Activated CD8-positive, alpha-beta T cell treated with anti-CD3 and anti-CD28 coated beads, Interleukin-2, amount 10 ng/mL, durations not matched to agents 7 days and 5 days (primary cell): Measurements from ENCODE around the gene MARCKSL1. TPM values are rescaled to one million over a fixed set of nuclear protein-coding genes. Genes with fewer than 3 reads are reported as not detected.

ENCODE experiments used
- ATAC-seq: fragments of 150-1000 bp; cut with Tn5 transposase; one replicate; pipeline ENCODE4 v1.10.0; 2021; ENCODE audit warnings: moderate library complexity
- CTCF ChIA-PET: fragments of 350-600 bp; sonication (Branson Sonifier 250); formaldehyde crosslinking; loops from one replicate; lab custom pipeline; 2021; ENCODE audit warnings: antibody characterized with exemption; lab: Charles Lee
- POLR2A ChIA-PET: fragments of 350-600 bp; sonication (Branson Sonifier 250); formaldehyde crosslinking; loops from one replicate; lab custom pipeline; 2021; ENCODE audit warnings: antibody characterized with exemption; lab: Charles Lee
- DNase-seq: peaks from one replicate; pipeline ENCODE4 v3.0.0-alpha.2; 2020
- H3K27ac Mint-ChIP-seq: one replicate; pipeline ENCODE4 v1.8.0; 2021; ENCODE audit warnings: mild to moderate bottlenecking, mixed read lengths
- H3K27me3 Mint-ChIP-seq: one replicate; pipeline ENCODE4 v1.8.0; 2021; ENCODE audit warnings: low read depth, mixed read lengths
- H3K36me3 Mint-ChIP-seq: one replicate; pipeline ENCODE4 v1.8.0; 2021; ENCODE audit warnings: low read depth, mixed read lengths
- H3K4me1 Mint-ChIP-seq: one replicate; pipeline ENCODE4 v1.8.0; 2021; ENCODE audit warnings: low read depth, mixed read lengths
- H3K4me3 Mint-ChIP-seq: one replicate; pipeline ENCODE4 v1.8.0; 2021; ENCODE audit warnings: mild to moderate bottlenecking, mixed read lengths
- H3K9me3 Mint-ChIP-seq: one replicate; pipeline ENCODE4 v1.8.0; 2022; ENCODE audit warnings: mixed read lengths; ENCODE audit not compliant: insufficient read depth
- total RNA-seq, 2 experiments: library from RNA; stranded (reverse); gene quantifications; one replicate each; pipeline ENCODE4 v1.2.3, GENCODE V29; 2021

Gene MARCKSL1
- total RNA-seq, 2 experiments from 2014 or later, result 23.1 to 26.1 TPM

DNA sequence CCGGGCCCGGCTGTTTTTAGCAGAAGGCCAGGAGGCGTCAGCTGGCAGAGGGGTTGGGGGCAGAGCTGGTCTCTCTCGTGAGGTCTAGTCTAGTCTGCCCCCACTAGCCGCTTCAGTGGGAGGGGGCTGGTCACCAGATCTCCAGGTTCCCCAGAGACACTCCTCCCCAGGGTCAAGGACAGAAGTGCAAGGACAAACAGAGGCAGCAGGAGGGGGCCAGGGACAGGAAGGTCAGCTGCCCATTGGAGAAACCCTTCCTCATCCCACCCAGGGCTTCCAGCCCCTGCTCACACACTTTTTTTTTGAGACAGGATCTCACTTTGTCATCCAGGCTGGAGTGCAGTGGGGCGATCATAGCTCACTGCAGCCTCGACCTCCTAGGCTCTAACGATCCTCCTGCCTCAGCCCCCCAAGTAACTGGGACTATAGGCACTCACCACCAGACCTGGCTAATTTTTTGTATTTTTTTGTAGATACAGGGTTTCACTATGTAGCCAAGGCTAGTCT, 16.3 kb upstream of the MARCKSL1 start:
- H3K27ac Mint-ChIP-seq, result no peak overlapping the region
- H3K27me3 Mint-ChIP-seq, result peaks cover 2% of the 10 kb centered on the region
- no peak for ATAC-seq
- peak overlapping the region; percentile 47 for H3K4me3 Mint-ChIP-seq
- no peaks in the 10 kb centered on the region for H3K36me3 Mint-ChIP-seq
- CTCF ChIA-PET, result interaction anchor here (1.5 to 3.6 kb wide), 4 partner anchors 11 to 137 kb away, joined by 4 to 21 read pairs (median 6); partner anchors contain the start of gene MARCKSL1
- DNase-seq, result no peak
- no peaks in the 10 kb centered on the region for H3K9me3 Mint-ChIP-seq
- peaks cover 50% of the 10 kb centered on the region for H3K4me1 Mint-ChIP-seq
- POLR2A ChIA-PET, result interaction anchor here (0.6 to 1.9 kb wide), 7 partner anchors 7 to 390 kb away, joined by 3 to 7 read pairs (median 3); partner anchors contain the start of genes BSDC1, FAM229A, IQCC and MARCKSL1

DNA sequence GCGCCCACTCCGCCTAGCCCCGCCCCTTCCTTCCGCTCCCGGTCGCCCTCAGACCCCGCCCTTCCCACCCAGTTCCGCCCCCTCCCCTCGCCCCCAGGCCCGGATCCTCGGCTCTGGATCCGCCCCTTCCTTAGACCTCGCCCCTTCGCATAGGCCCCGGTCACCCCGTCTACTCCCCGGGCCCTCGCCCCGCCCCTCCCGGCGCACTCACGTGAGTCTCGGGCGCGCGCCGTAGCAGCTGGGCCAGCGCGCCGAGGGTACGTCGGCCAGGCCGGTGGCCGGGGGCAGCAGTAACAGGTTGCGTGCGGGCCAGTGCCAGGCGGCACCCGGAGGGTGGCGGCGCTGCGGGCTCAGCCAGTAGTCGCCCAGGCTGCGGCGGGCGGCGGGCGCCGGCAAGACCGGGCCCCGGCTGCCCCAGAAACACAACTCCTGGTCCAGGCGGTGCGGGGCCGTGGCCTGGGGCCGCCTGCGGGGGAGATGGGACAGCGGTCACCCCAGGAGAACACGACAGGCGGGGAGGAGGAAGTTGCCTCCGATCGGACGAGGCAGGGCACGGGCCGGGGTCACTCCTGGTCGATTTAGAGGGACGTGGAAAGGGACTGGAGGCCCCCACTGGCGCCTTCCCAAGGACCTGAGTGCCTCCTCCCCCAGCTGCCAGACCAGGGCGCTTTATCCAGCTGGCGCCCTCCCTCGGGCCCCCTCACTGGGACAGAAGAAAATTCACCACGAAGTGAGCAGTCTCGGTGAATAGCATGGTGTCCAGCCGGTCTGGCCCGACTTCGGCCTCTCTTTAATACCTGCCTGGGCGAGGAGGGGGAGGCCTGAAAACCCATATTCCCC, 15.6 kb upstream of the MARCKSL1 start:
- peaks cover 2% of the 10 kb centered on the region for H3K27me3 Mint-ChIP-seq
- peak; percentile 92 for DNase-seq
- H3K4me3 Mint-ChIP-seq, result peak overlapping the region; percentile 76
- ChIA-PET POLR2A (interaction anchor here (0.7 to 1.9 kb wide), 6 partner anchors 8 to 391 kb away, joined by 3 to 7 read pairs (median 4); partner anchors contain the start of genes BSDC1, IQCC and MARCKSL1), CTCF (interaction anchor here (1.0 to 3.6 kb wide), 8 partner anchors 10 to 136 kb away, joined by 3 to 21 read pairs (median 4); partner anchors contain the start of genes BSDC1, FAM229A, HDAC1 and MARCKSL1)
- peaks cover 50% of the 10 kb centered on the region for H3K4me1 Mint-ChIP-seq
- H3K9me3 Mint-ChIP-seq, result no peaks in the 10 kb centered on the region
- H3K27ac Mint-ChIP-seq, result peak overlapping the region; percentile 71
- H3K36me3 Mint-ChIP-seq, result no peaks in the 10 kb centered on the region
- ATAC-seq, result peak; percentile 93

DNA sequence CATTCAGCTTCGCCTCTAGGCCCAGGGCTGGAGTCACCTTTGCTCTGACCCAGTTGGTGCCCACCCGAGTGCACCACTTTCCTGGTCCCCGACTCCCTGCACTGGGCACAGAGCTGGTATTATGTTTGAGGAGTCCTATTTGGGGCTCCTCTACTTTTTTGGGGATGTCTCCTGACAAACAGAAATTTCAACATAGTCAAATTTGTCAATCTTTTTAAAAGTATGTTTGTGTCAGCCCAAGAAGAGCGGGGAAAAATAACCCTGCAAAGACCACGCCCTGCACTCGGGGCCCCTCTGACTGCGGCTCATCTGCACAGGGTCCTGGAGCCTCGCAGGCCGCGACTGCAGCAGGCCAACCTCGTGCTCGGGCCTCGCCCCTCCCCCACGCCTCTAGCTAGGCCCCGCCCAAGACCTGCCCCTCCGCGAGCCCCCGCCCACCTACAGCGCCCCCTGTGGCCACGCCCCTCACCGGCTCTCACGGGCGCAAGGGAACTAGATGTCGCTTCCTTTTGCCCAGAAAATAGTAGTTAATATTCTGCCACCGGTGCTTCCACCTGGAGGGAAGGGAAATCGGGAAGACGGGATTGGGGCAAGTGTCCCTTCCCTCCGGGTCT, 14.9 kb upstream of the MARCKSL1 start:
- H3K4me3 Mint-ChIP-seq, result peak overlapping the region; percentile 76
- H3K4me1 Mint-ChIP-seq, result peaks cover 50% of the 10 kb centered on the region
- H3K36me3 Mint-ChIP-seq, result no peaks in the 10 kb centered on the region
- peak overlapping the region; percentile 71 for H3K27ac Mint-ChIP-seq
- ATAC-seq, result peak; percentile 61
- CTCF ChIA-PET, result interaction anchor here (0.9 to 3.6 kb wide), 8 partner anchors 9 to 59 kb away, joined by 3 to 21 read pairs (median 3); partner anchors contain the start of genes BSDC1, FAM229A, HDAC1 and MARCKSL1
- no peak for DNase-seq
- H3K9me3 Mint-ChIP-seq, result no peaks in the 10 kb centered on the region
- POLR2A ChIA-PET, result interaction anchor here (0.6 to 1.8 kb wide), 3 partner anchors 9 to 43 kb away, joined by 3 to 7 read pairs (median 5); partner anchors contain the start of genes BSDC1 and MARCKSL1
- peaks cover 4% of the 10 kb centered on the region for H3K27me3 Mint-ChIP-seq

DNA sequence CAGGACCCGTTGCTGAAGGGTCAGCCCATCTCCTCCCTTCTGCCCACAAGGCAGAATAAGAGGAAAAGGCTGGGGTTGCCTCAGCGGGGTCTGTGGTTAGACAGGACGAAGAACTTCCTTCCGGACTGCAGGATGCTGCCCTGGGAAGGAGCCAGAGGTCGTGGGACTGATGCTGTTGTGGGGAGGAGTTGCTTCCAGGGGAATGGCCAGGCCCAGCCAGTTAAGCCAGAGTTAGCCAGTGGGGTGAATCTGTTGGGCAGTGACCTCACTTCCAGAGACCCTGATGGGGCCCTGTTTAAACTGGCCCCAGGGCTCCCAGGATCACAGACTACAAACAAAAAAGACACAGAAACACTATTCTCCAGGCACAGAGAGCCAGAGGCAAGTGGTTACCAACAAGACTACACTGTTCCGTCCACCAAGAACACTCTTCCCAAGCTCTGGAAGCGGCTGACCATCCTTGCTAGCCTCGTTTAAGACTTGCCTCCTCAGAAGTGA, 13.2 kb upstream of the MARCKSL1 start:
- Mint-ChIP-seq H3K27me3 (peaks cover 4% of the 10 kb centered on the region), H3K4me1 (peaks cover 57% of the 10 kb centered on the region), H3K4me3 (no peak overlapping the region), H3K36me3 (no peaks in the 10 kb centered on the region), H3K9me3 (no peaks in the 10 kb centered on the region), H3K27ac (no peak overlapping the region)
- ATAC-seq, result no peak
- DNase-seq, result no peak
- ChIA-PET POLR2A (interaction anchor here (1.0 kb wide), 1 partner anchor 13 kb away, joined by 3 read pairs; the partner anchor contains the start of gene MARCKSL1), CTCF (no interaction called here)

DNA sequence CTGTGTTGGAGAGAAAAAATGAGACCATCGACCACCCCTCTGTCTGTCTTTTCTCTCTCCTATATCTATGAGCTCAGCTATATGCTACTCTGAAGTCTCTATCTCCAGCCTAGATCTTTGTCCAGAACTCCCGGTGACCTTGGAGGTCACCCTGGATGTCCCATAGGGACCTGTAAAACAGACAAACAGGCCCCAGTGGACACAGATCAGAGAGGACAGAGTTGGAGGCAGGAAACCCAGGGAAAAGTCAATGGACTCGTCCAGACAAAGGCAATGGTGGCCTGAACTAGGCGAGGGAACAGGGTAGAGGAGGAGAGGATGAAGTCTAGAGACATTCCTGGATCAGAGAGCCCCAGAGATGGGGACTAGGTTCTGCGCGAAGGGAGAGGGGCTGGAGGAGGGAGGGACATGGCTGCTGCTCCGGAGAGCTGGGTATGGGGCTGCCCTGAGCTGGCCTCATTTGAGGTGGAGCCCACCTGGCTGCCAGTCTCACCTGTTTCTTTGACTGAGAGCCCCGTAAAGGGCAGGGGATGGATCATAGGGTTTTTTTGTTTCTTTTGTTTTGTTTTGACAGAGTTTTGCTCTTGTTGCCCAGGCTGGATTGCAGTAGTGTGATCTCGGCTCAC, 10.6 kb upstream of the MARCKSL1 start:
- Mint-ChIP-seq H3K9me3 (no peaks in the 10 kb centered on the region), H3K36me3 (no peaks in the 10 kb centered on the region), H3K27ac (no peak overlapping the region), H3K4me3 (no peak overlapping the region), H3K27me3 (peaks cover 4% of the 10 kb centered on the region), H3K4me1 (peaks cover 54% of the 10 kb centered on the region)
- ATAC-seq (no peak), DNase-seq (no peak)
- POLR2A ChIA-PET, result no interaction called here
- CTCF ChIA-PET, result interaction anchor here (1.2 to 1.7 kb wide), 2 partner anchors 25 to 236 kb away, joined by 3 to 4 read pairs; no protein-coding TSS in a partner anchor

DNA sequence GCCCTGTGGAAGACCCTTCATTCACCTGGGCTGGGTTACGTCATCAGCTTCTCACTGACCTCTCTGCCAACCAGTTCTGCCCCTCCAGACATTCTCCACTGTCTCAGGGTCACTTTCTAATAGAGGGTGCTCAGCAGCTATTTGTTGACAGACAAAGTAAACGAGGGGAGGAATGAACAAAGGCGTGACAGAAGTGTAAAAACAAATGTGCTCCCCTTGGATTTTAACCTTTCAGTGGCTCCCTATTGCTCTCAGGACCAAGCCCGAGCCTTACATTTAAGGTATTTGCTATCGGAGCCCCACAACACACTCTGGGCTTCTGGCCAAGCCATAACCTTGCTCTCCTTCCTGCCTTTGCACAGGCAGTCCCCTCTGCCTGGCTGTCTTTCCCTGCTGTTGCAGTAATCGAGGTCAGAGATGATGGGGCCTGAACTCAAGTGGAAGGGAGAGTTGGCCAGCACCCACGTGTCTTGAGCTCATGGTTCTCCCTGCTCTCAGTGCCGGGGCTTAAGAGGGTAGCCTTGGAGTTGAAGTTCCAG, 9.3 kb upstream of the MARCKSL1 start:
- H3K4me1 Mint-ChIP-seq, result peaks cover 46% of the 10 kb centered on the region
- no peak overlapping the region for H3K4me3 Mint-ChIP-seq
- H3K36me3 Mint-ChIP-seq, result no peaks in the 10 kb centered on the region
- ATAC-seq, result no peak
- no peaks in the 10 kb centered on the region for H3K9me3 Mint-ChIP-seq
- H3K27ac Mint-ChIP-seq, result no peak overlapping the region
- ChIA-PET CTCF (interaction anchor here (0.6 to 2.1 kb wide), 5 partner anchors 9 to 485 kb away, joined by 3 to 8 read pairs (median 4); partner anchors contain the start of gene MARCKSL1), POLR2A (interaction anchor here (0.8 to 1.8 kb wide), 3 partner anchors 9 to 53 kb away, joined by 3 to 12 read pairs (median 4); partner anchors contain the start of gene MARCKSL1)
- peaks cover 4% of the 10 kb centered on the region for H3K27me3 Mint-ChIP-seq
- DNase-seq, result no peak

DNA sequence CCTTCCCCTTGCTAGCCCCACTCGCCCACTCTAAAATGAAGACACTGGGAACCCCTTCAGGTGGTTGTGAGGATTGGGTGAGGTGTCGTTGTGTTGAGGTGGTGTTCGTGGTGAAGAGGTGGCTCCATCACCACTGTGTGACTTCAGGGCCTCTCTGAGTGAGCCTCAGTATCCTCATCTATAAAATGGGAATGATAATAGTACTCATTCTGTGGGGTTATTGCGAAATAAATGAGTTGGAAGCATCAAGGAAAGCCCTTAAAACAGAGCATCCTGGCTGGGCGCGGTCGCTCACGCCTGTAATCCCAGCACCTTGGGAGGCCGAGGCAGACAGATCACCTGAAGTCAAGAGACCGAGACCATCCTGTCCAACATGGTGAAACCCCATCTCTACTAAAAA, 6.7 kb upstream of the MARCKSL1 start:
- H3K4me1 Mint-ChIP-seq, result peaks cover 34% of the 10 kb centered on the region
- H3K9me3 Mint-ChIP-seq, result no peaks in the 10 kb centered on the region
- H3K4me3 Mint-ChIP-seq, result no peak overlapping the region
- no peaks in the 10 kb centered on the region for H3K36me3 Mint-ChIP-seq
- CTCF ChIA-PET, result interaction anchor here (1.5 to 1.8 kb wide), 2 partner anchors 94 to 127 kb away, joined by 3 to 5 read pairs; no protein-coding TSS in a partner anchor
- ATAC-seq, result no peak
- H3K27me3 Mint-ChIP-seq, result peaks cover 6% of the 10 kb centered on the region
- POLR2A ChIA-PET, result no interaction called here
- DNase-seq, result no peak
- no peak overlapping the region for H3K27ac Mint-ChIP-seq

DNA sequence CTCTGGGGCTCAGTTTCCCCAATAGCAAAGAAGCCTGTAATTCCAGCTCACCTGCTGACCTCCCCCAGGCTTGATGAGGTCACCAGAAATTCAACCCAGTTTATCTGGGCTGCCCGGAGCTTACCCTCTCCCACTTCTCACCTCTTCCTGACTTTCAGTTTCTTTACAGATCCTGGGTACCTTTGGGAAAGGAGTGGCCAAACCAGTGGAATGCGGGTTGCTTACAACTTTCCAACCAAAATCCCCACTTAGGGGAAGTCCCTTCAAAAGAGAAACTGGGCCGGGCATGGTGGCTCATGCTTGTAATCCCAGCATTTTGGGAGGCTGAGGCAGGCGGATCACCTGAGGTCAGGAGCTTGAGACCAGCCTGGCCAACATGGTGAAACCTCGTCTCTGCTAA, 5.9 kb upstream of the MARCKSL1 start:
- peaks cover 6% of the 10 kb centered on the region for H3K27me3 Mint-ChIP-seq
- ChIA-PET CTCF (interaction anchor here (0.6 to 1.8 kb wide), 4 partner anchors 8 to 126 kb away, joined by 3 to 5 read pairs (median 4); no protein-coding TSS in a partner anchor), POLR2A (interaction anchor here (0.5 to 0.7 kb wide), 3 partner anchors 21 to 329 kb away, joined by 3 to 4 read pairs (median 3); partner anchors contain the start of gene KHDRBS1)
- ATAC-seq, result no peak
- H3K4me3 Mint-ChIP-seq, result no peak overlapping the region
- no peak for DNase-seq
- no peak overlapping the region for H3K27ac Mint-ChIP-seq
- no peaks in the 10 kb centered on the region for H3K9me3 Mint-ChIP-seq
- H3K36me3 Mint-ChIP-seq, result no peaks in the 10 kb centered on the region
- H3K4me1 Mint-ChIP-seq, result peaks cover 41% of the 10 kb centered on the region

DNA sequence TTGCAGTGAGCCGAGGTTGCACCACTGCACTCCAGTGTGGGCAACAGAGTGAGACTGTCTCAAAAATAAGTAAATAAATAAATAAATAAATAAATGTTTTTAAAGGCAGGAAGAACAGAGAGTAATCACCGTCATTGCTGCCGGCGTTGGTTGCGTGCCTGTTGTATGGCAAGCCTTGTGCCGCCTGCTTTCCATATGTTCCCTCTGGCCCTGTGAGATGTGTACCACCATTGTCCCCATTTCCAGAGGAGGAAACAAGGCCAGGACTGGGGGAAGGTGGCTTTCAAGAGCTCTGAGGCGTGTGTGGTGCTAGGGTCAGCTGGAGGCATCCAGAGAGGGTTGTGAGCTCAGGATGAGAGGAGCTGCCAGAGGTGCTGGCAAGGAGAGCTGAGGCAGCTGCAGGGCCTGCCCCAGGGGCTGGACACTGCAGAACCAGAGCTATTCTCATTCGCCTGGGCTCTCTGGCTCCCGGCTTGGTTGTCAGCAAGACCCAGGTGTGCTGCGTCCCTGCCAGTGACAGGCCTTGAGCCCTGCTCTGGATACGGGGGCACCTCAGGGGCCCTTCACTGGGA, 5.2 kb upstream of the MARCKSL1 start:
- ChIA-PET POLR2A (interaction anchor here (0.5 to 0.7 kb wide), 3 partner anchors 21 to 328 kb away, joined by 3 to 4 read pairs (median 3); partner anchors contain the start of gene KHDRBS1), CTCF (interaction anchor here (1.1 to 1.5 kb wide), 2 partner anchors 12 to 126 kb away, joined by 5 read pairs; no protein-coding TSS in a partner anchor)
- Mint-ChIP-seq H3K27ac (no peak overlapping the region), H3K36me3 (no peaks in the 10 kb centered on the region), H3K4me3 (no peak overlapping the region), H3K4me1 (peaks cover 45% of the 10 kb centered on the region), H3K9me3 (no peaks in the 10 kb centered on the region), H3K27me3 (peaks cover 6% of the 10 kb centered on the region)
- DNase-seq, result no peak
- ATAC-seq, result no peak

DNA sequence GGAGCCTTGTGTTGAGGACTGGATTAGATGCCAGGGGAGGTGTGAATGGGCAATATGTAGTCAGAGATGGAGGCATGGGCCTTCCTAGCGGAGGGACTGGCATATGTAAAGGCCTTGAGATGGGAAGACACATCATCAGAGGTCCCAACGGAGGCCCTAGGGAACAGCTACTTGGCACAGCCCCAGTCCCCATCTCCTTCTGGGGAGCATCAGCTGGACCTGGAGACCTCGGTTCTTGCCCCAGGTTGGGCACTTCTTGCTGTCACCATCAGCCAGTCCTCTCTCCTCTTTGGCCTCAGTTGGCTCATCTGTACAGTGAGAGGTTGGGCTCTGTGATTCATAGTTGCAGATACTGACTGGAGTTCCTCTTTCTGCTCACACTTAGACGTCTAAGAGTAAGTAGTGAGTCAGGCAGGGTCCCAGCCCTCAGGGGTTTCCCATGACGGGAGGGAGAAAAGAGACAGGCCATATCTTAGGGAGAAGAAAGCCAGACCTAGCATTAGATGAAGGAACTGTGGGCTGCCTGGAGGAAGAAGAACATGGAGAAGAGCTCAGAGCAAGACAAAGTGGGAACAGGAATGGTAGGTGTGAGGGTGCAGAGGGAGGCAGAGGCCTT, 3.4 kb upstream of the MARCKSL1 start:
- no peak for DNase-seq
- Mint-ChIP-seq H3K27ac (no peak overlapping the region), H3K4me3 (no peak overlapping the region), H3K27me3 (peaks cover 3% of the 10 kb centered on the region), H3K36me3 (no peaks in the 10 kb centered on the region), H3K9me3 (no peaks in the 10 kb centered on the region), H3K4me1 (peaks cover 43% of the 10 kb centered on the region)
- POLR2A ChIA-PET, result interaction anchor here (0.6 kb wide), 1 partner anchor 65 kb away, joined by 4 read pairs; no protein-coding TSS in a partner anchor
- no peak for ATAC-seq
- CTCF ChIA-PET, result interaction anchor here (0.7 kb wide), 1 partner anchor 11 kb away, joined by 3 read pairs; no protein-coding TSS in a partner anchor
